ENCODE data around the gene ARHGEF40.

The ARHGEF40 gene

DNA sequence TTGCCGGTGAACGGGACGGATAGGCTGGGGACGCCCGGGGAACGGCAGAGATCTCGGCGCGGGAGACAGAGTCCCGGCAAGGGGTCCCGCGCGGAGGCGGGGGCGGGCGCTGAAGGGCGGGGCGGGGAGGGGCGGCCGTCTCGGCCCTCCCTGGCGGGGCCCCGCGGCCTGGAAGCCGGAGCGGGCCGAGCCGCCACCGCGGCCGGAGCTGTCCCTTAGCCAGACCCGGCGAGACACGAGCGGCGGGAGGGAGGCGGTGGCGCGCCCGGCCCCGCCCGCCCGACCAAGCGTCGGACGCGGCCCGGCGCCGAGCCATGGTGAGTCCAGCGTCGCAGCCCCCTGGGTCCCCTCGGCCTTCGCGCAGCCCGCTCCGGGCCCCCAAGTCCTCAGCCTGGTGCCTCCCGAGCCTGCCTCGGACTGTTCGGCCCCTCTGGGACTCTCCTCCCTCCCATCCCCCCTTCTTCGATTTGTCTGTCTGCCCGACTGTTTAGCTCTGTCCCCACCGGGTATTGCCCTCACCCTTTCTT is at the start of gene ARHGEF40:
ARHGEF40 (plus strand) TSS at position 222 of the 527 bp plus-strand sequence; CDS start at position 315, 93 bp downstream.
- H3K27me3 ChIP-seq (ENCODE audit: insufficient read depth, low read depth, severe bottlenecking) = no peaks in the 10 kb centered on the region
- TF ChIP-seq, protein P1, sequence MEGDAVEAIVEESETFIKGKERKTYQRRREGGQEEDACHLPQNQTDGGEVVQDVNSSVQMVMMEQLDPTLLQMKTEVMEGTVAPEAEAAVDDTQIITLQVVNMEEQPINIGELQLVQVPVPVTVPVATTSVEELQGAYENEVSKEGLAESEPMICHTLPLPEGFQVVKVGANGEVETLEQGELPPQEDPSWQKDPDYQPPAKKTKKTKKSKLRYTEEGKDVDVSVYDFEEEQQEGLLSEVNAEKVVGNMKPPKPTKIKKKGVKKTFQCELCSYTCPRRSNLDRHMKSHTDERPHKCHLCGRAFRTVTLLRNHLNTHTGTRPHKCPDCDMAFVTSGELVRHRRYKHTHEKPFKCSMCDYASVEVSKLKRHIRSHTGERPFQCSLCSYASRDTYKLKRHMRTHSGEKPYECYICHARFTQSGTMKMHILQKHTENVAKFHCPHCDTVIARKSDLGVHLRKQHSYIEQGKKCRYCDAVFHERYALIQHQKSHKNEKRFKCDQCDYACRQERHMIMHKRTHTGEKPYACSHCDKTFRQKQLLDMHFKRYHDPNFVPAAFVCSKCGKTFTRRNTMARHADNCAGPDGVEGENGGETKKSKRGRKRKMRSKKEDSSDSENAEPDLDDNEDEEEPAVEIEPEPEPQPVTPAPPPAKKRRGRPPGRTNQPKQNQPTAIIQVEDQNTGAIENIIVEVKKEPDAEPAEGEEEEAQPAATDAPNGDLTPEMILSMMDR (IDR thresholded peaks at IDR 0.05; ENCODE audit: low read depth, low read length) = no peak
- H3K4me3 ChIP-seq (ENCODE audit: low read depth, low read length) = peak within 1 kb of the TSS; percentile 74
- peaks cover 11% of the 10 kb centered on the region for H3K36me3 ChIP-seq
- no peaks in the 10 kb centered on the region for H3K9me3 ChIP-seq (ENCODE audit: severe bottlenecking)
- DNase-seq = peak; percentile 61
- H3K27ac ChIP-seq = peak within 1 kb of the TSS; percentile 83

DNA sequence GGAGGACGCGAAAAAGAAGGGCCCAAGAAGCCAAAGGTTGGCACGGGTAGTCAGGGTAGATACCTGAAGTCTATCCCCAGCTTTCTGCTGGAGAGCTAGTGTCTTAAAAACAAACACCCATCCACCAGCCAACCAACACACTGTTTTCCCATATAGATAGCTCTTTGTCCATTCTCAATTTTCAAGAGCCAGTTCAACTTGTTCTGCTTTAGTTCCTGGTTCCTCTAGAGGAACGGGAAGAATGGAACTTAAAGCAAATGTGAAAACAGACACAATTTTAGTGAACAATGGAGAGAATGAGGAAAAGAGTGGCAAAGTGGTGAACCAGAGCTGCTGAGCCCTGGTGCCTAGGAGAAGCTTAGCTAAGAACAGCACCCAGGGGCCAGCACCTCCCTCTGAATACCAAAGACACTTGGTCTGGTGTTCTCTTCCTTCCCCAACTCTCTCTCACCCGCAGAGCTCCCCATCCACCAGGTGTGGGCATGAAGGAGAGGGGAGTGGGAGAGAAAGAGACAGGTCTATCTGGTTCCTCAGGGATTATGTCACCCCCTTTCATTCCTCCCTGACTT is 49.0 kb upstream of the ARHGEF40 start:
- H3K4me3 ChIP-seq (ENCODE audit: low read depth, low read length) = no peak overlapping the region
- DNase-seq = no peak
- H3K27ac ChIP-seq = no peak overlapping the region
- no peaks in the 10 kb centered on the region for H3K27me3 ChIP-seq (ENCODE audit: insufficient read depth, low read depth, severe bottlenecking)
- H3K36me3 ChIP-seq = peaks cover 10% of the 10 kb centered on the region; the same call in 1 of the 2 replicates
- no peaks in the 10 kb centered on the region for H3K9me3 ChIP-seq (ENCODE audit: severe bottlenecking)
- TF ChIP-seq, protein P1 (IDR thresholded peaks at IDR 0.05; ENCODE audit: low read depth, low read length) = no peak

DNA sequence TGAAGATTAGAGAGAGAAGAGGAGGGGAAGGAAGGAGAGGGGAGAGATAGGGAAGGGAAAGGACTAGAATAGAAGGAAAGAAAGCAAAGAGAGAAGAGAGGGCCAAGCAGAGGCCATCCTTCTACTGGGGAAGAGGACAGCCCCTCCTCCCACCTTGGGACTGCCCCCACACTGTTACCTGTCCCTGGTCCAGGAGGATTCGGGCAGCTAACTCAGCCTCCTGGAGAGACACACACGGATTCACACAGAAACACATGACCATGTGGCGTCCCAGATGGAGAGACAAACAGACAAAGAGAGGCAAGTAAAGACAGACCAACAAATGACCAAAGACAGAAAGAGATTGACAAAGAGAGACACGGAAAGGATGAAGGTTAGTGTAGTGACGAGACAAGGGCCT is 47.4 kb upstream of the ARHGEF40 start:
- H3K36me3 ChIP-seq = peaks cover 10% of the 10 kb centered on the region; the same call in 1 of the 2 replicates
- no peaks in the 10 kb centered on the region for H3K27me3 ChIP-seq (ENCODE audit: insufficient read depth, low read depth, severe bottlenecking)
- H3K27ac ChIP-seq = no peak overlapping the region
- TF ChIP-seq, protein P1 (IDR thresholded peaks at IDR 0.05; ENCODE audit: low read depth, low read length) = no peak
- no peak for DNase-seq
- no peaks in the 10 kb centered on the region for H3K9me3 ChIP-seq (ENCODE audit: severe bottlenecking)
- H3K4me3 ChIP-seq (ENCODE audit: low read depth, low read length) = no peak overlapping the region

DNA sequence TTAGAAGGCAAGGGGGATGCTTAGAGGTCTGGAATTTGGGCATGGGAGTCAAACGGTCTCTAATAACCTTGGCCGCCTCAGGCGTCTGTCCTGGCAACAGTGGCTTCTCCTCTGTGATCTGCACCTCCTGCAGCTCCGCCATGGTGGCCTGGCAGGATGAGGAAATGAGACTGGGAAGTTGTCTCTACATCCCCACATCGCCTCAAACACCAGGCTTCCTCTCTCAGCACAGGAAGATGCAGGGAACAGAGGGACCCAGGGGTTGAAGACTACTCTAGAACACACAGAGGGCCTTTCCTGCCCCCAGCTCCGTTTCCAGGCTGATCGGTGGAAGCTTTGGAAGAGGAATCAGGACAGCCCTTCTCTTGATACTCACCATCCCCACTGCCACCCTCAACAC is 46.9 kb upstream of the ARHGEF40 start:
- DNase-seq = no peak
- Histone ChIP-seq H3K27ac (no peak overlapping the region), H3K36me3 (peaks cover 10% of the 10 kb centered on the region; the same call in 1 of the 2 replicates), H3K9me3 (ENCODE audit: severe bottlenecking) (no peaks in the 10 kb centered on the region), H3K4me3 (ENCODE audit: low read depth, low read length) (no peak overlapping the region), H3K27me3 (ENCODE audit: insufficient read depth, low read depth, severe bottlenecking) (no peaks in the 10 kb centered on the region)
- TF ChIP-seq, protein P1 (IDR thresholded peaks at IDR 0.05; ENCODE audit: low read depth, low read length) = no peak

DNA sequence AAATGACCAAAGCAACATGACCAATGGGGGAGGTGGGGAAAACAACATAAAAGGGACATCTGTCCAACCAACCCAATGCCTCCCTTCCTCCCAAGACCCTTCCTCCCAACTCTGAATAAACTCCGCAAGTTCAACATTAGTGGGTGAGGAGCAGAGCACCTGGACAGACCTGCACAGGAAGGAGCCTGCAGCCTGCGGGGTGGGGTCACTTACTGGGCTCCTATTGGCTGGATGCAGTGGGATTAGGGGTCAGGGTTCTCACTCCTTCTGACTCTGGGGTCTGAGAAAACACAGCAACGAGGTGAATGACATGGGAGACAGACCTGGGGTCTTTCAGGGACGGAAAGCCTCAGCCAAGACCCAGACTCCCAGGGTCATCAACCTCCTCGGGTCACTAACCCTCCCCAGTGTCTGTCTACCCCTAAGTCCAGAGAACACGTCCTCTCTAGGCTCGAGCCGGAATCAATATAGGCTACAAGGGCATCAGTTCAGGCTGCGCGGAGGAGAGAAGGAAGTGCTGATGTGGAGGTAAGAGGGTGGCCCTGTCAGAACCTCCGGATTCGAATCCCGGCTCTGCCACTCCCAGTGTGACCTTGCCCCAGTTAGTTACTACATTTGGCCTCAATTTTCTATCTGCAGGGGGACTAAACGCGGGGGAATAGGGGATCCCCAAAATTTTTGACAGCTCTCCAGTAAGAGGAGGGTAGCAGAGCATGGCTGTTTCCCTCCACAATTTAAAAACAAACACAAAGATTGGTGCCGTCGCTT is 46.1 kb upstream of the ARHGEF40 start:
- TF ChIP-seq, protein P1 (IDR thresholded peaks at IDR 0.05; ENCODE audit: low read depth, low read length) = no peak
- DNase-seq = no peak
- Histone ChIP-seq H3K4me3 (ENCODE audit: low read depth, low read length) (peak overlapping the region; percentile 83), H3K9me3 (ENCODE audit: severe bottlenecking) (no peaks in the 10 kb centered on the region), H3K27me3 (ENCODE audit: insufficient read depth, low read depth, severe bottlenecking) (no peaks in the 10 kb centered on the region), H3K36me3 (peaks cover 10% of the 10 kb centered on the region; the same call in 1 of the 2 replicates), H3K27ac (peak overlapping the region; percentile 78)

Data from WERI-Rb-1 (cell line).